ENCODE data around the gene RPL22. TPM values are rescaled to one million over a fixed set of nuclear protein-coding genes. Genes with fewer than 3 reads are reported as not detected.

Gene RPL22
- total and polyA plus RNA-seq, 8 donors, result 186 to 378 (median 234) TPM

- TF ChIP-seq, protein P1, sequence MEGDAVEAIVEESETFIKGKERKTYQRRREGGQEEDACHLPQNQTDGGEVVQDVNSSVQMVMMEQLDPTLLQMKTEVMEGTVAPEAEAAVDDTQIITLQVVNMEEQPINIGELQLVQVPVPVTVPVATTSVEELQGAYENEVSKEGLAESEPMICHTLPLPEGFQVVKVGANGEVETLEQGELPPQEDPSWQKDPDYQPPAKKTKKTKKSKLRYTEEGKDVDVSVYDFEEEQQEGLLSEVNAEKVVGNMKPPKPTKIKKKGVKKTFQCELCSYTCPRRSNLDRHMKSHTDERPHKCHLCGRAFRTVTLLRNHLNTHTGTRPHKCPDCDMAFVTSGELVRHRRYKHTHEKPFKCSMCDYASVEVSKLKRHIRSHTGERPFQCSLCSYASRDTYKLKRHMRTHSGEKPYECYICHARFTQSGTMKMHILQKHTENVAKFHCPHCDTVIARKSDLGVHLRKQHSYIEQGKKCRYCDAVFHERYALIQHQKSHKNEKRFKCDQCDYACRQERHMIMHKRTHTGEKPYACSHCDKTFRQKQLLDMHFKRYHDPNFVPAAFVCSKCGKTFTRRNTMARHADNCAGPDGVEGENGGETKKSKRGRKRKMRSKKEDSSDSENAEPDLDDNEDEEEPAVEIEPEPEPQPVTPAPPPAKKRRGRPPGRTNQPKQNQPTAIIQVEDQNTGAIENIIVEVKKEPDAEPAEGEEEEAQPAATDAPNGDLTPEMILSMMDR (IDR thresholded peaks at IDR 0.05), result no peak
- no peaks in the 10 kb centered on the region for H3K9me3 ChIP-seq
- no peak for ATAC-seq
- no peak for FAIRE-seq
- DNase-seq, result peak in 1 of 6 donors; percentile 59
- WGBS, 2 donors, result 26 to 30% methylated on average over 20 of the region's 20 CpGs
- peaks cover 0 to 47% (median 10%) of the 10 kb centered on the region in 4 donors for H3K27me3 ChIP-seq
- no peak overlapping the region for H3K27ac ChIP-seq
- intact Hi-C loops (cut with DNase I), result loop anchor here in 2 of 3 donors (10.0 kb wide), 2 partner anchors 102 to 188 kb away; no protein-coding TSS in a partner anchor
- peaks cover 0 to 10% (median 0%) of the 10 kb centered on the region in 3 donors for H3K4me1 ChIP-seq
- no peaks in the 10 kb centered on the region for H3K36me3 ChIP-seq
- no peak overlapping the region for H3K4me3 ChIP-seq
Measured at GRCh38 chr1:6243053-6243834, 43.8 kb upstream of the RPL22 start.

GRCh38 chr1:6241887-6242740, 42.7 kb upstream of the RPL22 start:
- intact Hi-C loops (cut with DNase I), result loop anchor here in 2 of 3 donors (10.0 kb wide), 2 partner anchors 103 to 187 kb away; no protein-coding TSS in a partner anchor

GRCh38 chr1:6241107-6241886, 41.9 kb upstream of the RPL22 start:
- no peak for ATAC-seq
- H3K9me3 ChIP-seq, result no peaks in the 10 kb centered on the region
- peaks cover 0 to 10% (median 0%) of the 10 kb centered on the region in 3 donors for H3K4me1 ChIP-seq
- no peak for FAIRE-seq
- peaks cover 0 to 44% (median 10%) of the 10 kb centered on the region in 4 donors for H3K27me3 ChIP-seq
- H3K27ac ChIP-seq, result no peak overlapping the region
- H3K4me3 ChIP-seq, result no peak overlapping the region
- no peaks in the 10 kb centered on the region for H3K36me3 ChIP-seq
- TF ChIP-seq, protein P1 (IDR thresholded peaks at IDR 0.05), result no peak
- DNase-seq, result peak in 1 of 6 donors; percentile 51
- 25 to 34% methylated on average over 26 to 33 of the region's 33 CpGs for WGBS, 2 donors
- intact Hi-C loops (cut with DNase I), result loop anchor here in 2 of 3 donors (10.0 kb wide), 2 partner anchors 104 to 186 kb away; no protein-coding TSS in a partner anchor

More at GRCh38 chr1:6241887-6242740, 42.7 kb upstream of the RPL22 start:
- TF ChIP-seq, protein P1 (IDR thresholded peaks at IDR 0.05), result no peak
- Histone ChIP-seq H3K9me3 (no peaks in the 10 kb centered on the region), H3K27ac (no peak overlapping the region), H3K36me3 (no peaks in the 10 kb centered on the region), H3K4me3 (peak overlapping the region in 2 of 4 donors; percentile 4 to 24), H3K27me3 (peaks cover 0 to 47% (median 10%) of the 10 kb centered on the region in 4 donors), H3K4me1 (peaks cover 0 to 10% (median 0%) of the 10 kb centered on the region in 3 donors)
- FAIRE-seq (no peak), ATAC-seq (no peak), DNase-seq (peak in 1 of 6 donors; percentile 69)
- WGBS, 2 donors, result 1 to 2% methylated on average over 85 to 99 of the region's 99 CpGs

DNA sequence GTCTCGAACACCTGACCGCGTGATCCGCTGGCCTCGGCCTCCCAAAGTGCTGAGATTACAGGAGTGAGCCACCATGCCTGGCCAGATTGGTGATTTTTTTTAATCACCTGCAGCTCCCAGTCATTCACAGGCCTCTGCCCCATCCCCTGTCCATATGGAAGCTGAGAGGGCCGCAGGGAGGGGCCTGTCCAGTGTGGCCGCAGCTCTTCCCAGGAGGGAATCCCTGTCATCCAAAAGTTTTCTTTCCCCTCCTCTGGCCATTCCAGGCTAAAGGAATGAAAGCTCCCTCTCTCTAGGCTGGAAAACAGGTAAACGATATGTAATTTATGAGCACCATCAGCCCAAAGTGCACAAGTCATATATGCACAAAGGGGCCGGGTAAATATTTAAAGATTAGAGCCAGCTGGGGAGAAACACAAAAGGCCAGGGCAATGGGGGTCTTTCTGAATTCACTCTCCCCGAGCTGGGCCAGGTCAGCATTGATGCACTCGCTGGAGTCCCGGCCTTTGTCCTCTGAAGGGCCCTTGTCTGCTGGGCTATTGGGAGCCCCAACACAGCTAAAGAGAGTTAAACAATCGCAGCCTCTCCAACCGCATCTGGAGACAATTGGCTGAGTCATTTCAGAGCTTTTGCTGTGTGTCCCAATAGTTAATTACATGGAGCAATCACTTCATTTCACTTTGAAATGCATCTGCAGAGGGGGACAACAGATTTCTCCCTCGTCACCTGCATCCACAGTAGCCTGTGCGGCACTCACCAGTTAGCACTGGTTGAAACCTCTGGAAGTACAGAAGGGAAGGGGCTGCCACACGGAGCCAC, 40.8 kb upstream of the RPL22 start:
- Histone ChIP-seq H3K9me3 (no peaks in the 10 kb centered on the region), H3K4me1 (peaks cover 0 to 10% (median 0%) of the 10 kb centered on the region in 3 donors), H3K27ac (no peak overlapping the region), H3K4me3 (no peak overlapping the region), H3K27me3 (peaks cover 0 to 34% (median 8%) of the 10 kb centered on the region in 4 donors), H3K36me3 (no peaks in the 10 kb centered on the region)
- intact Hi-C loops (cut with DNase I), result loop anchor here in 2 of 3 donors (10.0 kb wide), 2 partner anchors 105 to 185 kb away; no protein-coding TSS in a partner anchor
- TF ChIP-seq, protein P1 (IDR thresholded peaks at IDR 0.05), result no peak
- DNase-seq (no peak), FAIRE-seq (no peak), ATAC-seq (no peak)
- 72 to 83% methylated on average over 17 of the region's 17 CpGs for WGBS, 2 donors

Data from pancreas (tissue), 10 donors.